HL-60/S4 treated with phorbol 12-myristate 13-acetate at 8.2 ng/mL for 4 days and 3 days (cell line): Measurements from ENCODE around the gene TTC7B.
"Not testable (repeated sequence)": the region's sequence is repeated elsewhere in the genome, so short reads cannot be mapped to it uniquely, and the experiment has no call there.

Experiments
- in situ Hi-C: fragments of 300-500 bp; cut with MboI; formaldehyde crosslinking; loops from 2 replicates; pipeline ENCODE4 v1.15.0; 2022; ENCODE audit warnings: low sequenced_read_pairs

TTC7B gene

GRCh38 chr14:90538716-90539495 lies 277.3 kb downstream of the TTC7B start:
- in situ Hi-C loops: no loop called here

- in situ Hi-C loops: no loop called here
Observed at GRCh38 chr14:90538095-90538494, 278.1 kb downstream of the TTC7B start.

GRCh38 chr14:90536511-90537191 lies 279.6 kb downstream of the TTC7B start:
- in situ Hi-C loops: no loop called here

- in situ Hi-C loops: no loop called here
Observed at GRCh38 chr14:90536092-90536491, 280.1 kb downstream of the TTC7B start.

- in situ Hi-C loops: no loop called here
Observed at GRCh38 chr14:90535556-90536090, 280.6 kb downstream of the TTC7B start.

- in situ Hi-C loops: no loop called here
Observed at GRCh38 chr14:90534838-90535555, 281.2 kb downstream of the TTC7B start.

GRCh38 chr14:90534091-90534837 lies 282.0 kb downstream of the TTC7B start:
- in situ Hi-C loops: no loop called here

- in situ Hi-C loops: no loop called here
Observed at GRCh38 chr14:90533591-90534021, 282.6 kb downstream of the TTC7B start.

GRCh38 chr14:90532826-90533525 lies 283.3 kb downstream of the TTC7B start:
- in situ Hi-C loops: no loop called here

GRCh38 chr14:90531497-90531896 lies 284.7 kb downstream of the TTC7B start:
- in situ Hi-C loops: no loop called here

GRCh38 chr14:90530523-90530922 lies 285.7 kb downstream of the TTC7B start:
- in situ Hi-C loops: no loop called here

GRCh38 chr14:90527978-90528377 lies 288.3 kb downstream of the TTC7B start:
- in situ Hi-C loops: no loop called here

- in situ Hi-C loops: not testable (repeated sequence)
Observed at GRCh38 chr14:90526536-90526935, 289.7 kb downstream of the TTC7B start.

GRCh38 chr14:90525353-90526028 lies 290.7 kb downstream of the TTC7B start:
- in situ Hi-C loops: not testable (repeated sequence)

- in situ Hi-C loops: no loop called here
Observed at GRCh38 chr14:90523961-90524875, 292.0 kb downstream of the TTC7B start.

GRCh38 chr14:90523544-90523943 lies 292.7 kb downstream of the TTC7B start:
- in situ Hi-C loops: no loop called here

- in situ Hi-C loops: no loop called here
Observed at GRCh38 chr14:90522571-90523191, 293.5 kb downstream of the TTC7B start.

- in situ Hi-C loops: no loop called here
Observed at GRCh38 chr14:90521930-90522483, 294.2 kb downstream of the TTC7B start.
